Measurements from ENCODE around the gene MAFF.
"Not testable (repeated sequence)": the region's sequence is repeated elsewhere in the genome, so short reads cannot be mapped to it uniquely, and the experiment has no call there.

Gene MAFF

DNA sequence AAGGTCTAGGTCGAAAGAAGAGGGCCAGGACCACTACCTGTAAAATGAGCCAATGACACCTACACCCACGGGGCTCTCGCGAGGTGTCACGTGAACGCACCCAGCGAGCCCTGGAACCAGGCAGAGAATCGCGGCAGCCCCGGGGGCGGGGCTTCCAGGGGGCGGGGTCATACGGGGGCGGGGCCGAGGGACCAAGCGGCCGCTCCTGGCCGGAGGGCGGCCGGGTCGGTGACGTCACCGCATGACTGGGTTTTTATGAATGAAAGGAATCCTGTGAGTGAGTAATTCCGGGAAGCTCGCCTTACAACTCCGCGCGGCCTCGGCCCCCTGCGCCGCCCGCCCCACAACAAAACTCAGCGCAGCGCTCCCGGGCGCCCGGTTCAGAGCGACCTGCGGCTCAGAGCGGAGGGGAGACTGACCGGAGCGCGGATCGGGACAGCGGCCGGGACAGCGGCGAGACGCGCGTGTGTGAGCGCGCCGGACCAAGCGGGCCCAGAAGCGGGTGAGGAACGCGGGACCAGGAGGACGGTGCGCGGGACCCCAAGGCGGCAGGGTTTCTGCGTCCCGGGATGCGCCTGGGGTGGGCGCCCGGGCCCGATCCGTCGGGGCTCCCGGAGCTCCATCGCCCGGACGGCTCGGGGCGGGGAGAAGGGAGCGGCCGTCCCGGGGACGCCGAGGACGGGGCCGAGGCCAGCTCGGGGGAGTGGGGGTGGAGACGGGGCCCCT lies at the start of gene MAFF:
TSS of gene MAFF (plus strand) at position 284 of the 726 bp plus-strand sequence. CDS start 11,860 bp downstream, outside the sequence.
- DNase-seq (ENCODE audit: low spot score): peak; percentile 98

DNA sequence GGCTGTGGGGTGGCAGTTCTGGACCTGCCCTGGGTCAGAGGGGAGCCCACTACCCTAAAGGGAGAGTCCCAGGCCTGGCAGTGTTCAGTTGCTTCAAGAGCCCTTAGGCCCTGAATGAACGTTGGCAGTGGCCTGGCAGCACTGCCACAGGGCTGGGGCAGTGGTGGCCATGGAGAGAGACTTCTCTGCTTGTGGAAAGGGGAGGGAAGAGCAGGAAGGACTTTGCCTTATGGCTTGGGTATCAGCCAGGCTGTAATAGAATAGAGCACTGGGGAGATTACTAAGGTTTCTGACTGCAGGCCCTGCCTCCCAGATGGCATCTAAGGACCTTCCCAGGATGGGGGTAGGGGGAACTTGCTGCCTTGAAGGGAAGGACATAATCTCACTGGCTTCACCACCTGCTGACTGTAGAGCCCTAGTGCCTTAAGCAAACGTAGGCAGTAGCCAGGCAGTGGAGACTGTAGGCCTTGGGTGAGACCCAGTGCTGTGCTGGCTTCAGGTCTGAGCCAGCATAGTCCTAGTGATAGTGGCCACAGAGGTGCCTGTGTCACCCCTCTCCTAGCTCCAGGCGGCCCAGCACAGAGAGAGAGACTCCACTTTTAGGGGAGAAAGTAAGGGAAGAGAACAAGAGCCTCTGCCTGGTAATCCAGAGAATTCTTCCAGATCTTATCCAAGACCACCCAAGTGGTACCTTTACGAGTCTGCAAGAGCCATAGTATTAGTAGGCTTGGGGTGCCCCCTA lies 47.8 kb upstream of the MAFF start:
- no peak for DNase-seq (ENCODE audit: low spot score)

GRCh38 chr22:38154563-38154915 lies 47.3 kb upstream of the MAFF start:
- not testable (repeated sequence) for DNase-seq (ENCODE audit: low spot score)

DNA sequence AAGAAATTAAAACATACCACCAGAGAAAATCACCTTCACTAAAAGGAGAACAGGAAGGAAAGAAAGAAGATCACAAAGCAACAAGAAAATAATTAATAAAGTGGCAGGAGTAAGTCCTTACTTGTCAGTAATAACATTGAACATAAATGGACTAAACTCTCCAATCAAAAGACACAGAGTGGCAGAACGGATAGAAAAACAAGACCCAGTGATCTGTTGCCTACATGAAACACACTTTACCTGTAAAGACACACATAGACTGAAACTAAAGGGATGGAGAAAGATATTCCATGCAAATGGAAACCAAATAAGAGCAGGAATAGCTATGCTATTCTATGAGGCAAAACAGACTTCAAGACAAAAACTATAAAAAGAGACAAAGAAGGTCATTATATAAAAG lies 46.1 kb upstream of the MAFF start:
- DNase-seq (ENCODE audit: low spot score): no peak

DNA sequence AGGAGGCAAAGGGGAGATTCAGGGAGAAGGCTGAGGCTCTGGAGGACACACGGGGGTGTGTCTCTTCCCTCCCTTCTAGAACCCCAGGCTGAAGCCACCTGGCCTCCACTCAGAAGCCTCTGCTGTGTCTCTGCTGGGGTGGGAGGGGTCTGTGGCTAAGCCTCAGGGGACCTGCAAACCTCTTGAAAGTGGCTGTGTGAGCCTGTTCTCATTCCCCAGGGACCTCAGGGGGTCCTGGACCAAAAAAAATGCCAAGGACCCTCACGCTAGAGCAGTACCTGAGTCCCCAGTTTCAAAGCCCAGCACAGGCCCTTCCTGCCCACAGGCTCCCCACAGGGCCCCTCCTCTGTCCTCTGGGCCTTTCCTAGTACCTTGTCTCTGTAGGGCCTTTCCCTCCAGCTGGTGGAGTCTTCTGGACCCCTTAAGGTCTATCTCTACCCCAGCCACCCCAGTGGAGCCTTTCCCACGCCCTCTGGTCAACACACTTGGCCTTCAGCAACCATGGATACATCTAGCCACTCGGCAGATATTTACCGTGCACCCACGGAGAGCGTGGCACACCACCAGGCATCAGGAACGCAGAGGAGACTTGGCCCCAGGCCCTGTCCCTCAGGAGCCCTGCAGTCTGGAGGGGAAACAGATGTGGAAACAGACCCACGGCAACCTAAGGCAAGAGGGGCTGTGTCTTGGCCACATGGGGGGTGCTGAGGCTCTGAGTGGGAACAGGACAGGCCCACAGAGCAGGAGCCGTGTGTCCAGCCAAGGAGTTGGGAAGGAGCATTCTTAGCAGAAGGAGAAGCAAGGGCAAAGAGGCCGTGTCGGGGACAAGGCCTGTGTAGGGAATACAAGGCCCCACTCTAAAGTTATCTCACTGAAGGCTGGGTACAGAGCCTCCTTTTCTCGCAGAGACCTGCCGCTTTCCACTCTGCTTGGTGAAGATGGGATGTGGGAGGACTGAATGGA lies 38.6 kb upstream of the MAFF start:
- no peak for DNase-seq (ENCODE audit: low spot score)

DNA sequence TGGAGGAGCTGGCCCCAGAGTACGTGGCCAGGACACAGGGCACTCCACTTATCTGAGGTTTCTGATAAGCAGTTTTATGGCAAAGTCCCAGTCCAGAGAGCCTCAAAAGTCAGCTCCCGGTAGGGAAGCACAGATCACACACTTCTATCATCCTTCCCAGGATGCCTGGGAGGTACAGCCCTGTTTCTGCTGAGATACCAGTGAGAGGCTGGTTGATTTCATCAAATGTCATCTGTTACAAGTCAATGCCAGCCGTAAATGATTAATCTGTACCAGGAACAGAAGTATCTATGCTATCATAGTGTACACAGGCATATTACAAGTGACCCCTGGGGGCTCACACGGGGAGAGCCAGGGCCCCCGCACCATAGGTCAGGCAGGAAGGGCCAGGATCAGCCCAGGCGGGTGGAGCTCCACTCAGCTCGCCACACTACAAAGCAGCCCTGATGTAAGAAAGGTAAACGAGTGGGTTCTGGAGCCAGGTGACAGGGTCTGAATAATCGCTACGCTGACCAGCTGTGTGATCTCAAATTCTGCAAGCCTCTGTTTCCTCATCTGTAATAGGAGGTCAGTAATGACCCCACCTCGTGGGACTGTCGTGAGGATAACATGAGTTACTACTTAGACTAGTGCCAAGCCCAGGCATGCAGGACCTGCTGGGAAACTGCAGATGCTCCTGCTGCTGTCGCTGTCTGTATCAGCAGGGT lies 37.8 kb upstream of the MAFF start:
- DNase-seq (ENCODE audit: low spot score): no peak

- DNase-seq (ENCODE audit: low spot score): no peak
Observed at GRCh38 chr22:38164551-38164918, 37.3 kb upstream of the MAFF start.

DNA sequence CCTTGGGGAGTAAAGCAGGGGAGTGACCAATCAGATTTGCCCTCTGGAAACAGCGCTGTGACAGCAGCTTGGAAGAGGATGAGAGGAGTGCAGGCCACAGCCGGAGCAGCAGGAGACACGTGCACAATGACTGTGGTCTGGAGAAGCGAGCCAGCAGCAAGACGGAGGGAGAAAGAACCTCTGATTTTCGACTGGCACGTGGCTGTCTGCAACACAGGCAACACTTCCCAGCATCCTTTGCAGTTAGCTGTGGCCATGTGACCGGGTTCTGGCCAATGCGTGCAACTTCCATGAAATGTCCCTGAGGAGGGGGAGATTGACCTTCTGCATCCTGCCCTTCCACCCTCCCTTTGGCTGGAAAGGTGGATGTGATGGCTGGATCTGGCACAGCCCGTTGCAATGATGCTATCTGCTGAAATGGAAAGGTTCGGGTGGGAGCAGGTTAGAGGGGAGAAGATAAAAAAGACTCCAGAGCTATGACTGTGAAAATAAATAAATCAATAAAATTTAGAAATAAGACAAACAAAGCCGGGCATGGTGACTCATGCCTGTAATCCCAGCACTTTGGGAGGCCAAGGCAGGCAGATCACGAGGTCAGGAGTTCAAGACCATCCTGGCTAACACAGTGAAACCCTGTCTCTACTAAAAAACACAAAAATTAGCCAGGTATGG lies 35.7 kb upstream of the MAFF start:
- DNase-seq (ENCODE audit: low spot score): no peak

GRCh38 chr22:38167988-38168407 lies 33.8 kb upstream of the MAFF start:
- DNase-seq (ENCODE audit: low spot score): no peak

DNA sequence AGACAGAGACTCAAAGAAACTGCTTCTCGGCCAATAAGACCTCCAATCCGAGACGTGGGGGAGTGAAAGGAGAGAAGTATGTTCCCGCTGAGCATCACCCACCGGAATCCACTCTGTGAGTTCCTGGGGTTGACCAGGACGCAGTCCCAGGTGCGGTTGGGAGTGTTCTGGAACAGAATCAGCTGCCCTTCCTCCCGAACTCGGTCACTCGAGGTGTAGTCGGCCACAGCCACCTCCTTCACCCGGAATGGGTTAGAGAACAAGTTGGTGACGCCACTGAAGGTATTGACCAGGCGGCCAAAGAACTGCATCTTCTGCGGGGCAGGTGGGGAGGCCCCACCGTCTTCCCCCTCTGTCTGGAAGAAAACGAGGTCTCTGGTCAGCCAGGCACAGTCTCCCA lies 32.7 kb upstream of the MAFF start:
- DNase-seq (ENCODE audit: low spot score): no peak

DNA sequence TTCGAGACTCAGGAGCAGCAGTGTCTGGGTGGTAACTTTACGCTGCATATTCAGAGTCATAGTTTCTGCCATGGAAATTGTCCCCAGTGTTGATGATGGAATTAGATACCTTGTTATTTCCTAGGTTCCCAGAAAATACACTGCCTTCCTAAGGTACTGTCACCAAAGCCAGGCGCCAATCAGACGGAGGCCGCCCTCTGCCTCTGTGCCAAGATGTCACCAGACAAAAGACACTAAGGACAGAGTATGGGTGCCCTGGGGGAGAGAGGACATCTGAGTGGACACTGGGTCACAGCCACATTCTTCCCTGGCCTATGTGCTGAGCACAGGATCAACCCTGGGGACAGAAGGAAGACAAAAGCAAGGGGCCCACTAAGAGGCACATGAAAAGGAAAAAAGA lies 31.3 kb upstream of the MAFF start:
- no peak for DNase-seq (ENCODE audit: low spot score)

- DNase-seq (ENCODE audit: low spot score): no peak
Observed at GRCh38 chr22:38171927-38172831, 29.6 kb upstream of the MAFF start.

- DNase-seq (ENCODE audit: low spot score): no peak
Observed at GRCh38 chr22:38172832-38173640, 28.8 kb upstream of the MAFF start.

- no peak for DNase-seq (ENCODE audit: low spot score)
Observed at GRCh38 chr22:38173641-38173906, 28.2 kb upstream of the MAFF start.

DNA sequence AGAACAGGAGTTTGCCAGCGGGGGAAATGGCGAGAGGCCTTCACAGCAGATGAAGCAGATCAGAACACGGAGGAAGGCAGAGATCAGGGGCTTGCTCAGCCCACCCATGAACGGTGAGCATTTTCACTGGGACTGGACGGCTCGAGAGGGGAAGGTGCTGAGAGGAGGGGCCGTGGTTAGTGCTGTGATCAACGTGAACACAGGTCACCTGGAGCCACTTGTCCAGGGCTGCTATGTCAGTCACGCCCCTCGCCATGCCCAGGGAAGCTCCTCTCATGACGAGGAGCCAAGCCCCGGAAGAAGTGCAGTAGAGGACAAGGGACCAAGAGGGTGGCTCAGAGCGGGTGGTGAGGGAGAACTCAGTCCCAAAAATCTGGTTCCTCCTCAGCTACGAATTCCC lies 27.2 kb upstream of the MAFF start:
- DNase-seq (ENCODE audit: low spot score): no peak

DNA sequence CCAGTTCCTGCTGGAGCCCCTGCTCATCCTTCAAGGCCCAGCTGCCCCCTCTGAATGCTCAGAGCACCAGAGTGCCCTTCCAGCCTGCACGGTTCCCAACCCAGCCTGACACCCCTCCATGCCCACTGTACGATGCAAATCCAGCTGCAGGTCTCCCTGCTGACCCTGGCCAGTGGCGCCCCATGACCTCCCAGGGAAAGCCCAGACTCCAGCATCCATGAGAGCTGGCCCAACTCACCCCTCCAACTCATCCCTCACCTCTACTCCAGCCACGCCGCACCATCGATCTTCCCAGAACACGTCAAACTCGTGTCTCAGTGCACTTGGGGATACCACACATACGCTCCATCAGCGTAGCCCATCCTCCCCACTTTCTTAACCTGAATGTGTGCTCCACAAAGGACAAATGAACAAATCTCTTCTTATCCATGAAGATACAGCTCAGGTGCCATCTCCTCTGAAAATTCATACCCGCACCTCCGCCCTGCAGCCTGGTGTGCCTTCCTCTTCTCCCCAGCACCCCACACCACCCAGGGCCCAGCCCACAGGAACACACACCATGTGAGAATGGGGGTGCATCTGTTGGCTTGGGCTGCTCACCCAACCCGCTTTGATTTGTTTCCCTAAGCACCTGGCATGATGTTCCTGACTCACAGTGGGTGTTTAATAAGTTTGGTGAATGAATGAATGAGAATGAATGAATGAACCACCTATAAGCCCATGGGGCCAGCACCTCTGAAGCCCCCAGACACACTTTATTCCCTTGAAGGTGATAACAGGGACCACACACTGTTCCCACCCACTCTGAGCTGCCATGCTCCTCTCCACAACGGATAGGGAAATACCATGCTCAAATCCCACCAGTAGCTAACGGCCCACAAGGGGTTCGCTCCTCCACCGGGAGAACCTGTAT lies 26.3 kb upstream of the MAFF start:
- no peak for DNase-seq (ENCODE audit: low spot score)

DNA sequence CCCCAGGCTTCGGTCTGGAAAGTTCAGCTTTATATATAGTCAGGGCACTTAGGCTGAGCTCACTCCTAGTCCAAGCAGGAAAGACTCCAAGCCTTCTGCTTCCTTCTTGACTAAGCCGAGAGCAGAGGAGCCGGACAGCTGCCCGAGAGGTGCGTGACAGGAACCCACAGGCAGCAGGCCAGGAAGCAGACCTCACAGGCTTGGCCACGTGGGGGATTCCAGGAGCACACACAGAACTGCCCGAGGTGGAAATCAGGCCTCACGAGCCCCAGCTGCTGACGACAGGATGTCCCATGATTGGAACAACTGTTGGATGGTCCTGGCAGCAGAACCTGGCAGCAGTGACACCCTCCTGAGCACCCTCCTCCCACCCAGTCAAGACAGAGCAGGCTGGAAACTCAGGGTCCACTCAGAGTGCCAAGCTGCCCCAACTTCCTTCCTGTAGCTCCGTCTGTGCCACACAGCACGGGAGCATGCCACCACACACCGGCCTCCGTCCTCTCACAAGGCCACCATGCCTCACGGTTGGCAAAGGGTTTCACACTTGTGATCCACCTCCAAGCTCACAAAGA lies 25.5 kb upstream of the MAFF start:
- no peak for DNase-seq (ENCODE audit: low spot score)

- DNase-seq (ENCODE audit: low spot score): no peak
Observed at GRCh38 chr22:38177044-38177443, 24.8 kb upstream of the MAFF start.
